Tongue (tissue), 3 donors: ENCODE data around the gene LPIN1. TPM values are rescaled to one million over a fixed set of nuclear protein-coding genes. Genes with fewer than 3 reads are reported as not detected.

Experiments
- DNase-seq: peaks from one replicate; pipeline ENCODE4 v3.0.0-alpha.2; 2015
- small RNA-seq: library from RNA; depleted of rRNA; stranded (forward); fragments of <200 nt; gene quantifications from one replicate; pipeline ENCODE3, GENCODE V24; 2014; ENCODE audit warnings: low replicate concordance
- total RNA-seq: library from RNA; depleted of rRNA; stranded (reverse); fragments of >200 nt; gene quantifications from one replicate; pipeline ENCODE4 v1.2.3, GENCODE V29; 2014

The LPIN1 gene
- total RNA-seq, 1 donor from 2014 or later: 37.4 TPM

- DNase-seq: no peak
Measured at GRCh38 chr2:11867926-11868325, 121.5 kb downstream of the LPIN1 start.

- DNase-seq: no peak
Measured at GRCh38 chr2:11869391-11869991, 123.1 kb downstream of the LPIN1 start.

- no peak for DNase-seq
Measured at GRCh38 chr2:11870064-11870463, 123.6 kb downstream of the LPIN1 start.

GRCh38 chr2:11870584-11870983 lies 124.2 kb downstream of the LPIN1 start:
- no peak for DNase-seq

GRCh38 chr2:11871421-11871820 lies 125.0 kb downstream of the LPIN1 start:
- DNase-seq: no peak

GRCh38 chr2:11872247-11872947 lies 126.0 kb downstream of the LPIN1 start:
- peak; percentile 31 for DNase-seq

- DNase-seq: no peak
Measured at GRCh38 chr2:11872948-11873269, 126.5 kb downstream of the LPIN1 start.

- DNase-seq: peak; percentile 27
Measured at GRCh38 chr2:11873356-11874154, 127.1 kb downstream of the LPIN1 start.

GRCh38 chr2:11874861-11875260 lies 128.4 kb downstream of the LPIN1 start:
- no peak for DNase-seq

GRCh38 chr2:11875481-11875880 lies 129.0 kb downstream of the LPIN1 start:
- DNase-seq: no peak

- no peak for DNase-seq
Measured at GRCh38 chr2:11876436-11876835, 130.0 kb downstream of the LPIN1 start.

GRCh38 chr2:11876889-11877288 lies 130.5 kb downstream of the LPIN1 start:
- DNase-seq: no peak

Small RNA genes lying within 50 kb of the gene (small RNA-seq; reads per million reads assigned to genes)
- gene MIR4262: not detected
- 0.31 reads per million, percentile 53 among the genes with 10 or more reads in this experiment for gene MIR548S

Other genes with a start within 250 kb of the LPIN1 start
- gene GREB1, start 212.6 kb upstream of the LPIN1 start, total RNA-seq: 6.9 TPM
- not detected for gene NTSR2, start 76.4 kb upstream of the LPIN1 start, total RNA-seq